KMS-11 (cell line): ENCODE measurements around the gene PATJ.

Source experiments
- H2AFZ ChIP-seq: fragments of 200-600 bp; sonication (generic); 2 replicates; pipeline ENCODE4 v1.6.1; 2016; ENCODE audit warnings: antibody characterized with exemption, mixed run types, low read depth
- H3K27ac ChIP-seq: fragments of 200-600 bp; sonication (generic); 2 replicates; pipeline ENCODE4 v1.6.1; 2016; ENCODE audit warnings: mild to moderate bottlenecking, mixed run types
- H3K27me3 ChIP-seq: fragments of 200-600 bp; sonication (generic); 2 replicates; pipeline ENCODE4 v1.6.1; 2017; ENCODE audit warnings: mild to moderate bottlenecking, low read depth, mixed run types, moderate library complexity; ENCODE audit not compliant: insufficient read depth
- H3K36me3 ChIP-seq: fragments of 200-600 bp; sonication (generic); 2 replicates; pipeline ENCODE4 v1.6.1; 2017; ENCODE audit warnings: mild to moderate bottlenecking, mixed run types; ENCODE audit not compliant: insufficient read depth
- H3K4me1 ChIP-seq: fragments of 200-600 bp; sonication (generic); 2 replicates; pipeline ENCODE4 v1.6.1; 2016; ENCODE audit warnings: mild to moderate bottlenecking, low read depth, mixed run types; ENCODE audit not compliant: poor library complexity, severe bottlenecking
- H3K4me2 ChIP-seq: fragments of 200-600 bp; sonication (generic); 2 replicates; pipeline ENCODE4 v1.7.0; 2016; ENCODE audit warnings: mild to moderate bottlenecking, mixed run types
- H3K4me3 ChIP-seq: fragments of 200-600 bp; sonication (generic); IDR thresholded peaks from 2 replicates; pipeline ENCODE4 v1.6.1; 2017; ENCODE audit warnings: low read depth, low read length, mixed read lengths; ENCODE audit not compliant: insufficient read depth
- H3K79me2 ChIP-seq: fragments of 200-600 bp; sonication (generic); 2 replicates; pipeline ENCODE4 v1.6.1; 2016; ENCODE audit warnings: low read depth, mixed run types; ENCODE audit not compliant: insufficient read depth
- H3K9ac ChIP-seq: fragments of 200-600 bp; sonication (generic); 2 replicates; pipeline ENCODE4 v1.6.1; 2016; ENCODE audit warnings: mild to moderate bottlenecking, mixed run types
- H4K20me1 ChIP-seq: fragments of 200-600 bp; sonication (generic); 2 replicates; pipeline ENCODE4 v1.6.1; 2016; ENCODE audit warnings: mild to moderate bottlenecking, mixed run types; ENCODE audit not compliant: insufficient read depth
- TF ChIP-seq, protein P1 (sequence below): fragments of 200-600 bp; sonication (generic); conservative IDR thresholded peaks from 2 replicates; pipeline ENCODE4 v1.6.1; 2017; ENCODE audit warnings: low read depth, mild to moderate bottlenecking, antibody characterized with exemption, low read length, moderate library complexity, mixed read lengths

Gene PATJ

GRCh38 chr1:62221171-62221570 lies 478.9 kb downstream of the PATJ start:
- no peak overlapping the region for H2AFZ ChIP-seq

DNA sequence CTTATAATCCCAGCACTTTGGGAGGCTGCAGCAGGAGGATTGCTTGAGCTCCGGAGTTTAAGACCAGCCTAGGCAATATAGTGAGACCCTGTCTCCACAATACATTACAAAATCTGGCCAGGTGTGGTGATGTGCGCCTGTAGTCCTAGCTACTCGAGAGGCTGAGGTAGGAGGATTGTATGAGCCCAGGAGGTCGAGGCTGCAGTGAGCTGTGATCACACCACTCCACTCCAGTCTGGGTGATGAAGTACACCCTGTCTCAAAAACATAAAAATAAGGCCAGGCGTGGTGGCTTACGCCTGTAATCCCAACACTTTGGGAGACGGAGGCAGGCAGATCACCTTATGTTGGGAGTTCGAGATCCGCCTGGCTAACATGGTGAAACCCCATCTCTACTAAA lies 480.0 kb downstream of the PATJ start:
- Histone ChIP-seq H3K9ac (no peak overlapping the region), H2AFZ (no peak overlapping the region), H3K79me2 (no peaks in the 10 kb centered on the region), H3K4me2 (no peak overlapping the region), H3K27ac (no peak overlapping the region), H3K27me3 (no peaks in the 10 kb centered on the region), H3K4me1 (no peaks in the 10 kb centered on the region), H3K36me3 (no peaks in the 10 kb centered on the region), H4K20me1 (no peaks in the 10 kb centered on the region), H3K4me3 (no peak overlapping the region)
- TF ChIP-seq, protein P1, sequence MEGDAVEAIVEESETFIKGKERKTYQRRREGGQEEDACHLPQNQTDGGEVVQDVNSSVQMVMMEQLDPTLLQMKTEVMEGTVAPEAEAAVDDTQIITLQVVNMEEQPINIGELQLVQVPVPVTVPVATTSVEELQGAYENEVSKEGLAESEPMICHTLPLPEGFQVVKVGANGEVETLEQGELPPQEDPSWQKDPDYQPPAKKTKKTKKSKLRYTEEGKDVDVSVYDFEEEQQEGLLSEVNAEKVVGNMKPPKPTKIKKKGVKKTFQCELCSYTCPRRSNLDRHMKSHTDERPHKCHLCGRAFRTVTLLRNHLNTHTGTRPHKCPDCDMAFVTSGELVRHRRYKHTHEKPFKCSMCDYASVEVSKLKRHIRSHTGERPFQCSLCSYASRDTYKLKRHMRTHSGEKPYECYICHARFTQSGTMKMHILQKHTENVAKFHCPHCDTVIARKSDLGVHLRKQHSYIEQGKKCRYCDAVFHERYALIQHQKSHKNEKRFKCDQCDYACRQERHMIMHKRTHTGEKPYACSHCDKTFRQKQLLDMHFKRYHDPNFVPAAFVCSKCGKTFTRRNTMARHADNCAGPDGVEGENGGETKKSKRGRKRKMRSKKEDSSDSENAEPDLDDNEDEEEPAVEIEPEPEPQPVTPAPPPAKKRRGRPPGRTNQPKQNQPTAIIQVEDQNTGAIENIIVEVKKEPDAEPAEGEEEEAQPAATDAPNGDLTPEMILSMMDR: no peak

More at GRCh38 chr1:62221171-62221570, 478.9 kb downstream of the PATJ start:
- H3K4me3 ChIP-seq: no peak overlapping the region
- no peaks in the 10 kb centered on the region for H3K4me1 ChIP-seq
- no peak overlapping the region for H3K27ac ChIP-seq
- H3K4me2 ChIP-seq: no peak overlapping the region
- H3K27me3 ChIP-seq: no peaks in the 10 kb centered on the region
- no peaks in the 10 kb centered on the region for H4K20me1 ChIP-seq
- H3K79me2 ChIP-seq: no peaks in the 10 kb centered on the region
- H3K36me3 ChIP-seq: no peaks in the 10 kb centered on the region
- no peak overlapping the region for H3K9ac ChIP-seq
- TF ChIP-seq, protein P1: no peak

DNA sequence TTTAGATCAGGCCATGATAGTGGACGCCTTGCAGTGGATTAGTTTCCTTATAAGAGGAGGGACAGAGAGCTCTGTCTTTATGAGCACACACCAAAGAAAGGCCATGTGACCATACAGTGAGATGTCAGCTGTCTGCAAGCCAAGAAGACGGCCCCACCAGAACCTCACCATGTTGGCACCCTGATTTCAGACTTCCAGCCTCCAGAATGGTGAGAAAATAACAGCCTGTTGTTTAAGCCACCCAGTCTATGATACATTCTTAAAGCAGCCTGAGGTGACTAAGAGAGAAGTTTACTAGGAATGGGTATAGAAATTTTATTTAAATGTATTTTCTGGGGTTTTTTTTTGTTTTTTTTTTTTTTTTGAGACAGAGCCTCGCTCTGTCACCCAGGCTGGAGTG lies 481.9 kb downstream of the PATJ start:
- Histone ChIP-seq H3K36me3 (no peaks in the 10 kb centered on the region), H3K9ac (no peak overlapping the region), H3K4me3 (no peak overlapping the region), H3K4me1 (no peaks in the 10 kb centered on the region), H2AFZ (no peak overlapping the region), H3K79me2 (no peaks in the 10 kb centered on the region), H3K27ac (no peak overlapping the region), H3K27me3 (no peaks in the 10 kb centered on the region), H4K20me1 (no peaks in the 10 kb centered on the region), H3K4me2 (no peak overlapping the region)
- TF ChIP-seq, protein P1: no peak

- Histone ChIP-seq H4K20me1 (no peaks in the 10 kb centered on the region), H3K4me3 (no peak overlapping the region), H3K79me2 (no peaks in the 10 kb centered on the region), H3K36me3 (no peaks in the 10 kb centered on the region), H3K27ac (no peak overlapping the region), H3K4me2 (no peak overlapping the region), H3K9ac (no peak overlapping the region), H3K27me3 (no peaks in the 10 kb centered on the region), H2AFZ (no peak overlapping the region), H3K4me1 (no peaks in the 10 kb centered on the region)
- TF ChIP-seq, protein P1: no peak
Measured at GRCh38 chr1:62227496-62227895, 485.2 kb downstream of the PATJ start.
